ENCODE measurements around the gene USP21. TPM values are rescaled to one million over a fixed set of nuclear protein-coding genes. Genes with fewer than 3 reads are reported as not detected.

Gene USP21
- total and polyA plus RNA-seq, 2 of the 13 experiments (the other 11 are each of a cell fraction or from before 2014, with no cell fraction given), result 10.1 to 33.1 TPM

DNA sequence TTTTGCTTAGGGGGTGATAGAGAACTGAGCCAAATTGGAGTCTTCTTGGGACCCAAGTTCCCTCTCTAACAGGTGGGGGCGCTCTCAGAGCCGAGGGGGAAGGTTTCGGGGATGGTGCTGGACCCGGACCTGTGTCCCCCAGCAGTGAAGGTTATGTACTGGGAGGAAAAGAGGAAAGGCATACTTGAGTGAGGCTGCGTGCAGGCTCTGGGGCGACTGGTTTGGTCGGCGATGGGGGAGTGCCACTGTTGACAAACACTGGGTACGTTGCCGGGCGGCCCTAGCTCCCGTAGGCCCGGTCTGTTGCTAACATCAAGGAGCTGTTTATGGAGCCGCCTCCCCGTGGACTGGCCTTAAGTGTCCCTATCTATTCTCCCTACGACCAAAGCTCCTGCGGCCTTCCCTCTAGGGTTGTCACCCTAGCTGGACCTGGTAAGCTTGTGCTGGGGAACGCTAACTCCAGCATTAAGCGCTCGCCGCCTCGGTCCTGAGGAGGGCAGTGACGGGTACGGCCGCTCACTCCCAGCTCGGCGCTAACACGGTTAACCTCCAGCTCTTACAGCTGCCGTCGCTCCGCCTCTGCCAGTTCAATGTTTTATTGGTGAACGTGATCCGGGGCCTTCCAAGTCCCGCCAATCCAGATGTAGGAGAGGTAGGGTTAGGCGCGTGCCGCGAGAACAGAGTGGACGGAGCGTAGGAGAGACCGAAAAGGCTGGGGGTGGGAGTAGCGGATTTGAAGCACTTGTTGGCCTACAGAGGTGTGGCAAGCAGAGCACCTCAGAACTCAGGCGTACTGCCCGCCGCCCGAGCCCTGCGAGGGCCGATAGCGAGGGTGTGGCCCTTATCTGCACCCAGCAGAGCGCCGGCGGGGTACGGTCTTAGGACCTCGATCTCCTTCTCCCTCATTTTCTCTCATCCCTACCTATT lies 6.7 kb downstream of the USP21 start, which contains the start of gene PPOX (continued):
- TF ChIP-seq, protein P1, sequence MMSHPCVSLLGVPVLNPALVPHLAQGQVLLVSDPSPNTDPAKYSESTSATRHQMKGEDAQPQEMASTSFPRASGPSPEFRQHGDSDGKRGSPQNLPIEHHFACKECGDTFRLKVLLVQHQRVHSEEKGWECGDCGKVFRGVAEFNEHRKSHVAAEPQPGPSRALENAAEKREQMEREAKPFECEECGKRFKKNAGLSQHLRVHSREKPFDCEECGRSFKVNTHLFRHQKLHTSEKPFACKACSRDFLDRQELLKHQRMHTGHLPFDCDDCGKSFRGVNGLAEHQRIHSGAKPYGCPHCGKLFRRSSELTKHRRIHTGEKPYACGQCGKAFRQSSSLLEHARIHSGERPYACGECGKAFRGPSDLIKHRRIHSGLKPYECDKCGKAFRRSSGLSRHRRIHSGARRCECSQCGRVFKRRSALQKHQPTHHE (CRISPR knock-in tag; IDR thresholded peaks at IDR 0.05; ENCODE audit: borderline replicate concordance), result peak; percentile 29; the same call in 1 of the 2 replicates
- TF ChIP-seq, protein P2, sequence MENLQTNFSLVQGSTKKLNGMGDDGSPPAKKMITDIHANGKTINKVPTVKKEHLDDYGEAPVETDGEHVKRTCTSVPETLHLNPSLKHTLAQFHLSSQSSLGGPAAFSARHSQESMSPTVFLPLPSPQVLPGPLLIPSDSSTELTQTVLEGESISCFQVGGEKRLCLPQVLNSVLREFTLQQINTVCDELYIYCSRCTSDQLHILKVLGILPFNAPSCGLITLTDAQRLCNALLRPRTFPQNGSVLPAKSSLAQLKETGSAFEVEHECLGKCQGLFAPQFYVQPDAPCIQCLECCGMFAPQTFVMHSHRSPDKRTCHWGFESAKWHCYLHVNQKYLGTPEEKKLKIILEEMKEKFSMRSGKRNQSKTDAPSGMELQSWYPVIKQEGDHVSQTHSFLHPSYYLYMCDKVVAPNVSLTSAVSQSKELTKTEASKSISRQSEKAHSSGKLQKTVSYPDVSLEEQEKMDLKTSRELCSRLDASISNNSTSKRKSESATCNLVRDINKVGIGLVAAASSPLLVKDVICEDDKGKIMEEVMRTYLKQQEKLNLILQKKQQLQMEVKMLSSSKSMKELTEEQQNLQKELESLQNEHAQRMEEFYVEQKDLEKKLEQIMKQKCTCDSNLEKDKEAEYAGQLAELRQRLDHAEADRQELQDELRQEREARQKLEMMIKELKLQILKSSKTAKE (CRISPR knock-in tag; IDR thresholded peaks at IDR 0.05; ENCODE audit: borderline replicate concordance), result no peak
- TF ChIP-seq EED (CRISPR knock-in tag; IDR thresholded peaks at IDR 0.05) (peak; percentile 75; the same call in 1 of the 2 replicates), ESRRA (CRISPR knock-in tag; IDR thresholded peaks at IDR 0.05; ENCODE audit: low read depth) (no peak; the same call in 1 of the 2 replicates), KMT2A (CRISPR knock-in tag; IDR thresholded peaks at IDR 0.05) (peak; percentile 82; the same call in 1 of the 2 replicates), ZNF333 (CRISPR knock-in tag; IDR thresholded peaks at IDR 0.05; ENCODE audit: borderline replicate concordance) (peak; percentile 95), HCFC1 (IDR thresholded peaks at IDR 0.05; ENCODE audit: low read depth, low read length) (no peak), ELF3 (CRISPR knock-in tag; IDR thresholded peaks at IDR 0.05) (no peak; the same call in 1 of the 2 replicates), SNRNP70 (IDR thresholded peaks at IDR 0.05; ENCODE audit: low read depth, low read length) (no peak), POLR2AphosphoS2 (IDR thresholded peaks at IDR 0.05; ENCODE audit: low read depth, low read length) (no peak), MED13 (CRISPR knock-in tag; IDR thresholded peaks at IDR 0.05) (no peak), LCORL (IDR thresholded peaks at IDR 0.05) (no peak), LCORL (CRISPR knock-in tag; IDR thresholded peaks at IDR 0.05) (peak; percentile 14; the same call in 1 of the 2 replicates), ZNF776 (CRISPR knock-in tag; IDR thresholded peaks at IDR 0.05) (0 out of 2 replicates have a peak, but pooled peaks have one; percentile 44), ZNF264 (CRISPR knock-in tag; IDR thresholded peaks at IDR 0.05) (peak; percentile 86), ZNF572 (CRISPR knock-in tag; IDR thresholded peaks at IDR 0.05) (no peak), ZNF382 (CRISPR knock-in tag; IDR thresholded peaks at IDR 0.05; ENCODE audit: borderline replicate concordance) (no peak), ZNF10 (CRISPR knock-in tag; IDR thresholded peaks at IDR 0.05; ENCODE audit: borderline replicate concordance, low read depth) (no peak), KDM5A (IDR thresholded peaks at IDR 0.05; ENCODE audit: borderline replicate concordance, low read length) (no peak; the same call in 1 of the 2 replicates)
- TF ChIP-seq, protein P3, sequence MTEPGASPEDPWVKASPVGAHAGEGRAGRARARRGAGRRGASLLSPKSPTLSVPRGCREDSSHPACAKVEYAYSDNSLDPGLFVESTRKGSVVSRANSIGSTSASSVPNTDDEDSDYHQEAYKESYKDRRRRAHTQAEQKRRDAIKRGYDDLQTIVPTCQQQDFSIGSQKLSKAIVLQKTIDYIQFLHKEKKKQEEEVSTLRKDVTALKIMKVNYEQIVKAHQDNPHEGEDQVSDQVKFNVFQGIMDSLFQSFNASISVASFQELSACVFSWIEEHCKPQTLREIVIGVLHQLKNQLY (CRISPR knock-in tag; IDR thresholded peaks at IDR 0.05), result 0 out of 2 replicates have a peak, but pooled peaks have one; percentile 26
- TF ChIP-seq, protein P4, sequence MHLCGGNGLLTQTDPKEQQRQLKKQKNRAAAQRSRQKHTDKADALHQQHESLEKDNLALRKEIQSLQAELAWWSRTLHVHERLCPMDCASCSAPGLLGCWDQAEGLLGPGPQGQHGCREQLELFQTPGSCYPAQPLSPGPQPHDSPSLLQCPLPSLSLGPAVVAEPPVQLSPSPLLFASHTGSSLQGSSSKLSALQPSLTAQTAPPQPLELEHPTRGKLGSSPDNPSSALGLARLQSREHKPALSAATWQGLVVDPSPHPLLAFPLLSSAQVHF (CRISPR knock-in tag; IDR thresholded peaks at IDR 0.05), result no peak
- TF ChIP-seq, protein P5, sequence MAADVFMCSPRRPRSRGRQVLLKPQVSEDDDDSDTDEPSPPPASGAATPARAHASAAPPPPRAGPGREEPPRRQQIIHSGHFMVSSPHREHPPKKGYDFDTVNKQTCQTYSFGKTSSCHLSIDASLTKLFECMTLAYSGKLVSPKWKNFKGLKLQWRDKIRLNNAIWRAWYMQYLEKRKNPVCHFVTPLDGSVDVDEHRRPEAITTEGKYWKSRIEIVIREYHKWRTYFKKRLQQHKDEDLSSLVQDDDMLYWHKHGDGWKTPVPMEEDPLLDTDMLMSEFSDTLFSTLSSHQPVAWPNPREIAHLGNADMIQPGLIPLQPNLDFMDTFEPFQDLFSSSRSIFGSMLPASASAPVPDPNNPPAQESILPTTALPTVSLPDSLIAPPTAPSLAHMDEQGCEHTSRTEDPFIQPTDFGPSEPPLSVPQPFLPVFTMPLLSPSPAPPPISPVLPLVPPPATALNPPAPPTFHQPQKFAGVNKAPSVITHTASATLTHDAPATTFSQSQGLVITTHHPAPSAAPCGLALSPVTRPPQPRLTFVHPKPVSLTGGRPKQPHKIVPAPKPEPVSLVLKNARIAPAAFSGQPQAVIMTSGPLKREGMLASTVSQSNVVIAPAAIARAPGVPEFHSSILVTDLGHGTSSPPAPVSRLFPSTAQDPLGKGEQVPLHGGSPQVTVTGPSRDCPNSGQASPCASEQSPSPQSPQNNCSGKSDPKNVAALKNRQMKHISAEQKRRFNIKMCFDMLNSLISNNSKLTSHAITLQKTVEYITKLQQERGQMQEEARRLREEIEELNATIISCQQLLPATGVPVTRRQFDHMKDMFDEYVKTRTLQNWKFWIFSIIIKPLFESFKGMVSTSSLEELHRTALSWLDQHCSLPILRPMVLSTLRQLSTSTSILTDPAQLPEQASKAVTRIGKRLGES (CRISPR knock-in tag; IDR thresholded peaks at IDR 0.05; ENCODE audit: borderline replicate concordance), result no peak
